ENCODE measurements around the gene PTPRN2. TPM values are rescaled to one million over a fixed set of nuclear protein-coding genes. Genes with fewer than 3 reads are reported as not detected.

The PTPRN2 gene
- total and polyA plus RNA-seq, 2 of the 13 experiments (the other 11 are each of a cell fraction or from before 2014, with no cell fraction given): 2.5 to 24.2 TPM

GRCh38 chr7:157821959-157822687 is 765.5 kb downstream of the PTPRN2 start:
- ChIA-PET CTCF (ENCODE audit: low intra/inter-chr PET ratio, low total read pairs) (no interaction called here), POLR2A (no interaction called here)
- DNase-seq (ENCODE audit: low spot score) (no peak), ATAC-seq (no peak), FAIRE-seq (no peak)
- Histone ChIP-seq H3K27ac (ENCODE audit: extremely low read length, insufficient read depth, low read length) (no peak overlapping the region), H3K36me3 (replicated peaks in 1 of 2; ENCODE audit: control insufficient read depth in 1 of 2, insufficient read depth in 2 of 2, low read length in 2 of 2) (no peaks in the 10 kb centered on the region), H3K4me1 (ENCODE audit: insufficient read depth, low read length) (no peaks in the 10 kb centered on the region), H3K27me3 (ENCODE audit: control insufficient read depth in 1 of 2, insufficient read depth in 2 of 2, low read length in 2 of 2) (no peaks in the 10 kb centered on the region), H2AFZ (ENCODE audit: low read length) (no peak overlapping the region), H3K9ac (ENCODE audit: insufficient read depth, low read depth, low read length) (no peak overlapping the region), H4K20me1 (ENCODE audit: insufficient read depth, low read length) (peaks cover 4% of the 10 kb centered on the region; the same call in 1 of the 2 replicates), H3K4me3 (replicated peaks in 1 of 3; ENCODE audit: insufficient read depth in 1 of 3, low read depth in 2 of 3, low read length in 3 of 3) (no peak overlapping the region), H3K4me2 (ENCODE audit: low read depth, low read length) (no peak overlapping the region), H3K79me2 (ENCODE audit: insufficient read depth, low read length) (no peaks in the 10 kb centered on the region), H3K9me3 (ENCODE audit: low read length) (no peaks in the 10 kb centered on the region)
- WGBS (ENCODE audit: low lambda C conversion rate): 19% methylated on average over 3 of the region's 3 CpGs
- TF ChIP-seq MBNL3 (CRISPR knock-in tag; conservative IDR thresholded peaks at IDR 0.05) (no peak), HNF4G (IDR thresholded peaks at IDR 0.05; ENCODE audit: borderline replicate concordance, low read depth, low read length) (no peak), HNF4G (CRISPR knock-in tag; IDR thresholded peaks at IDR 0.05; ENCODE audit: borderline replicate concordance, low read depth) (no peak), ZNF781 (CRISPR knock-in tag; IDR thresholded peaks at IDR 0.05; ENCODE audit: borderline replicate concordance, not compliant biosample characterization) (no peak), PATZ1 (CRISPR knock-in tag; IDR thresholded peaks at IDR 0.05) (no peak), MTERF4 (CRISPR knock-in tag; IDR thresholded peaks at IDR 0.05) (no peak), ZNF761 (CRISPR knock-in tag; conservative IDR thresholded peaks at IDR 0.05) (no peak), ZNF318 (CRISPR knock-in tag; IDR thresholded peaks at IDR 0.05) (no peak), ZNF766 (CRISPR knock-in tag; IDR thresholded peaks at IDR 0.05; ENCODE audit: borderline replicate concordance) (no peak), FOSL2 (CRISPR knock-in tag; IDR thresholded peaks at IDR 0.05) (no peak), ZMAT5 (CRISPR knock-in tag; IDR thresholded peaks at IDR 0.05; ENCODE audit: borderline replicate concordance, low read depth) (no peak), MXD4 (CRISPR knock-in tag; IDR thresholded peaks at IDR 0.05) (no peak)
- intact Hi-C loops (cut with micrococcal nuclease; ENCODE audit: unreplicated experiment) (no loop called here), in situ Hi-C loops (cut with HindIII; ENCODE audit: extremely low pct_ligation_motif_present, low pct_unique_long_range_greater_than_20kb) (no loop called here)
- BruUV-seq (replicated peaks): no TSS peak
